HEK293 (cell line): ENCODE measurements around the gene TMEM184A.

Experiments
- CTCF ChIA-PET: fragments of 350-600 bp; formaldehyde crosslinking; extraction: SDS; loops from one replicate; lab custom pipeline; 2021; ENCODE audit warnings: antibody characterized with exemption; lab: Yijun Ruan, JAX
- POLR2A ChIA-PET: fragments of 300-600 bp; formaldehyde crosslinking; extraction: SDS; loops from one replicate; lab custom pipeline; 2020; ENCODE audit warnings: antibody characterized with exemption, inconsistent platforms; lab: Yijun Ruan, JAX
- H3K27ac ChIP-seq: fragments of 200-500 bp; sonication (Bioruptor generic); 2 replicates; pipeline ENCODE4 v1.5.1; 2014; ENCODE audit warnings: low read depth, low read length, control low read depth, inconsistent platforms; ENCODE audit errors: extremely low read depth
- H3K36me3 ChIP-seq, 2 experiments: fragments of 200-500 bp in 1 of 2; sonication (Bioruptor generic) in 1 of 2; 1 replicate in 1 of 2; 2 replicates in 1 of 2; pipeline ENCODE4 v1.5.1; 2014 to 2017; ENCODE audit warnings: inconsistent platforms in 2 of 2, low read length in 2 of 2; ENCODE audit not compliant: control insufficient read depth in 2 of 2, insufficient read depth in 1 of 2
- H3K4me1 ChIP-seq: fragments of 200-500 bp; sonication (Bioruptor generic); 2 replicates; pipeline ENCODE4 v1.5.1; 2014; ENCODE audit warnings: mild to moderate bottlenecking, low read length, inconsistent platforms; ENCODE audit not compliant: control insufficient read depth, insufficient read depth
- H3K4me3 ChIP-seq: 2 replicates; pipeline ENCODE4 v1.5.1; 2011; ENCODE audit warnings: low read depth, mild to moderate bottlenecking, control low read depth, low read length, moderate library complexity
- H3K9me3 ChIP-seq: fragments of 200-500 bp; sonication (Bioruptor generic); 2 replicates; pipeline ENCODE4 v1.5.1; 2014; ENCODE audit warnings: low read depth, low read length, inconsistent platforms; ENCODE audit not compliant: control insufficient read depth, insufficient read depth
- KLF8 ChIP-seq: fragments of 450-650 bp; formaldehyde crosslinking; IDR thresholded peaks from 2 replicates; pipeline ENCODE4 v1.5.1; 2016; ENCODE audit warnings: missing biosample characterization, missing genetic modification characterization
- KLF9 ChIP-seq: fragments of 450-650 bp; formaldehyde crosslinking; IDR thresholded peaks from 2 replicates; pipeline ENCODE4 v1.5.1; 2016; ENCODE audit warnings: missing biosample characterization, missing genetic modification characterization, low read depth
- MZF1 ChIP-seq: fragments of 450-650 bp; formaldehyde crosslinking; IDR thresholded peaks from 2 replicates; pipeline ENCODE4 v1.5.1; 2017; ENCODE audit warnings: missing biosample characterization, missing genetic modification characterization, borderline replicate concordance
- PRDM1 ChIP-seq: fragments of 450-650 bp; formaldehyde crosslinking; IDR thresholded peaks from 2 replicates; pipeline ENCODE4; 2016; ENCODE audit warnings: missing biosample characterization, missing genetic modification characterization
- SCRT1 ChIP-seq: fragments of 450-650 bp; formaldehyde crosslinking; IDR thresholded peaks from 2 replicates; pipeline ENCODE4 v1.5.1; 2016; ENCODE audit warnings: missing biosample characterization, missing genetic modification characterization, borderline replicate concordance
- TCF7L2 ChIP-seq: IDR thresholded peaks from 2 replicates; pipeline ENCODE4 v1.6.1; 2011; ENCODE audit warnings: low read depth, mild to moderate bottlenecking, inconsistent platforms, low read length, moderate library complexity, borderline replicate concordance
- TSHZ1 ChIP-seq: fragments of 450-650 bp; formaldehyde crosslinking; IDR thresholded peaks from 2 replicates; pipeline ENCODE4 v1.5.1; 2016; ENCODE audit warnings: missing biosample characterization, missing genetic modification characterization, borderline replicate concordance
- ZBTB10 ChIP-seq: fragments of 450-650 bp; formaldehyde crosslinking; IDR thresholded peaks from 2 replicates; pipeline ENCODE4 v1.5.1; 2016; ENCODE audit warnings: missing biosample characterization, missing genetic modification characterization
- ZBTB48 ChIP-seq: fragments of 450-650 bp; formaldehyde crosslinking; IDR thresholded peaks from 2 replicates; pipeline ENCODE4 v1.5.1; 2016; ENCODE audit warnings: missing biosample characterization, missing genetic modification characterization
- ZBTB8A ChIP-seq: fragments of 450-650 bp; formaldehyde crosslinking; IDR thresholded peaks from 2 replicates; pipeline ENCODE4 v1.5.1; 2016; ENCODE audit warnings: missing biosample characterization, missing genetic modification characterization
- ZNF10 ChIP-seq: fragments of 450-650 bp; formaldehyde crosslinking; IDR thresholded peaks from 2 replicates; pipeline ENCODE4 v1.5.1; 2017; ENCODE audit warnings: missing biosample characterization, missing genetic modification characterization
- ZNF169 ChIP-seq: fragments of 450-650 bp; formaldehyde crosslinking; IDR thresholded peaks from 2 replicates; pipeline ENCODE4 v1.5.1; 2016; ENCODE audit warnings: missing biosample characterization, missing genetic modification characterization
- ZNF202 ChIP-seq: fragments of 450-650 bp; formaldehyde crosslinking; IDR thresholded peaks from 2 replicates; pipeline ENCODE4 v1.5.1; 2016; ENCODE audit warnings: missing biosample characterization, missing genetic modification characterization, borderline replicate concordance
- ZNF324 ChIP-seq: fragments of 450-650 bp; formaldehyde crosslinking; IDR thresholded peaks from 2 replicates; pipeline ENCODE4 v1.5.1; 2016; ENCODE audit warnings: missing biosample characterization, missing genetic modification characterization
- ZNF391 ChIP-seq: fragments of 450-650 bp; formaldehyde crosslinking; IDR thresholded peaks from 2 replicates; pipeline ENCODE4 v1.5.1; 2016; ENCODE audit warnings: low read depth, missing biosample characterization, missing genetic modification characterization, borderline replicate concordance
- ZNF521 ChIP-seq: fragments of 450-650 bp; formaldehyde crosslinking; IDR thresholded peaks from 2 replicates; pipeline ENCODE4 v1.5.1; 2017; ENCODE audit warnings: missing biosample characterization, mild to moderate bottlenecking, missing genetic modification characterization
- ZNF624 ChIP-seq: fragments of 450-650 bp; formaldehyde crosslinking; IDR thresholded peaks from 2 replicates; pipeline ENCODE4 v1.5.1; 2017; ENCODE audit warnings: missing biosample characterization, missing genetic modification characterization
- TF ChIP-seq, protein P1 (sequence below): fragments of 450-650 bp; formaldehyde crosslinking; IDR thresholded peaks from 2 replicates; pipeline ENCODE4 v1.5.1; 2017; ENCODE audit warnings: missing biosample characterization, missing genetic modification characterization
- TF ChIP-seq, protein P2 (sequence below): fragments of 450-650 bp; formaldehyde crosslinking; IDR thresholded peaks from 2 replicates; pipeline ENCODE4 v1.5.1; 2016; ENCODE audit warnings: missing biosample characterization, missing genetic modification characterization, low read depth

TMEM184A gene

DNA sequence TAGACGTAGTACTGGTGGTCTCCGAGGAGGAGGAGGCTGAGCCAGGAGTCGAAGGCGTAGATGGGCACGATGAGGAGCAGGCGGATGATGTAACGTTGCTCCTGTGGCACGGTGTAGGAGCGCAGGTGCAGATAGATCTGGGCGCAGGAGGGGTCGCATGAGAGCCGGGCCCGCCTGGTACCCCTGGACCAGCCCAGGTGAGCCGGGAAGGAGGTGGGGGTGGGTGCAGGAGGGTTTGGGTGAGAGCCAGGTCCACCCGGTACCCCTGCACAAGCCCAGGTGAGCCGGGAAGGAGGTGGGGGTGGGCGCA lies 5.2 kb downstream of the TMEM184A start:
- Histone ChIP-seq H3K27ac (no peak overlapping the region), H3K4me1 (peaks cover 2% of the 10 kb centered on the region; the same call in 1 of the 2 replicates), H3K4me3 (no peak overlapping the region), H3K36me3 (no peaks in the 10 kb centered on the region), H3K9me3 (no peaks in the 10 kb centered on the region)
- ChIA-PET CTCF (no interaction called here), POLR2A (no interaction called here)
- TF ChIP-seq ZNF10 (tag by site-specific recombination) (no peak), TCF7L2 (no peak), TSHZ1 (tag by site-specific recombination) (no peak), ZBTB48 (tag by site-specific recombination) (no peak), PRDM1 (tag by site-specific recombination) (no peak), ZNF169 (tag by site-specific recombination) (no peak), ZBTB8A (tag by site-specific recombination) (no peak), ZNF521 (tag by site-specific recombination) (no peak), KLF8 (no peak), MZF1 (no peak), ZNF202 (tag by site-specific recombination) (no peak), ZNF391 (tag by site-specific recombination) (no peak), ZBTB10 (tag by site-specific recombination) (no peak), ZNF324 (tag by site-specific recombination) (no peak), KLF9 (no peak), SCRT1 (no peak), ZNF624 (tag by site-specific recombination) (no peak)
- TF ChIP-seq, protein P1, sequence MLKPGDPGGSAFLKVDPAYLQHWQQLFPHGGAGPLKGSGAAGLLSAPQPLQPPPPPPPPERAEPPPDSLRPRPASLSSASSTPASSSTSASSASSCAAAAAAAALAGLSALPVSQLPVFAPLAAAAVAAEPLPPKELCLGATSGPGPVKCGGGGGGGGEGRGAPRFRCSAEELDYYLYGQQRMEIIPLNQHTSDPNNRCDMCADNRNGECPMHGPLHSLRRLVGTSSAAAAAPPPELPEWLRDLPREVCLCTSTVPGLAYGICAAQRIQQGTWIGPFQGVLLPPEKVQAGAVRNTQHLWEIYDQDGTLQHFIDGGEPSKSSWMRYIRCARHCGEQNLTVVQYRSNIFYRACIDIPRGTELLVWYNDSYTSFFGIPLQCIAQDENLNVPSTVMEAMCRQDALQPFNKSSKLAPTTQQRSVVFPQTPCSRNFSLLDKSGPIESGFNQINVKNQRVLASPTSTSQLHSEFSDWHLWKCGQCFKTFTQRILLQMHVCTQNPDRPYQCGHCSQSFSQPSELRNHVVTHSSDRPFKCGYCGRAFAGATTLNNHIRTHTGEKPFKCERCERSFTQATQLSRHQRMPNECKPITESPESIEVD (tag by site-specific recombination): no peak
- TF ChIP-seq, protein P2, sequence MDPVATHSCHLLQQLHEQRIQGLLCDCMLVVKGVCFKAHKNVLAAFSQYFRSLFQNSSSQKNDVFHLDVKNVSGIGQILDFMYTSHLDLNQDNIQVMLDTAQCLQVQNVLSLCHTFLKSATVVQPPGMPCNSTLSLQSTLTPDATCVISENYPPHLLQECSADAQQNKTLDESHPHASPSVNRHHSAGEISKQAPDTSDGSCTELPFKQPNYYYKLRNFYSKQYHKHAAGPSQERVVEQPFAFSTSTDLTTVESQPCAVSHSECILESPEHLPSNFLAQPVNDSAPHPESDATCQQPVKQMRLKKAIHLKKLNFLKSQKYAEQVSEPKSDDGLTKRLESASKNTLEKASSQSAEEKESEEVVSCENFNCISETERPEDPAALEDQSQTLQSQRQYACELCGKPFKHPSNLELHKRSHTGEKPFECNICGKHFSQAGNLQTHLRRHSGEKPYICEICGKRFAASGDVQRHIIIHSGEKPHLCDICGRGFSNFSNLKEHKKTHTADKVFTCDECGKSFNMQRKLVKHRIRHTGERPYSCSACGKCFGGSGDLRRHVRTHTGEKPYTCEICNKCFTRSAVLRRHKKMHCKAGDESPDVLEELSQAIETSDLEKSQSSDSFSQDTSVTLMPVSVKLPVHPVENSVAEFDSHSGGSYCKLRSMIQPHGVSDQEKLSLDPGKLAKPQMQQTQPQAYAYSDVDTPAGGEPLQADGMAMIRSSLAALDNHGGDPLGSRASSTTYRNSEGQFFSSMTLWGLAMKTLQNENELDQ (tag by site-specific recombination): no peak
